CD4-positive, alpha-beta T cell treated with Interleukin-2 at 100 ng/mL for 4 hours (primary cell): ENCODE measurements around the gene PPRC1.

Experiments used
- DNase-seq: peaks from one replicate; pipeline ENCODE4 v3.0.0-alpha.2; 2020; ENCODE audit warnings: low spot score

The PPRC1 gene

DNA sequence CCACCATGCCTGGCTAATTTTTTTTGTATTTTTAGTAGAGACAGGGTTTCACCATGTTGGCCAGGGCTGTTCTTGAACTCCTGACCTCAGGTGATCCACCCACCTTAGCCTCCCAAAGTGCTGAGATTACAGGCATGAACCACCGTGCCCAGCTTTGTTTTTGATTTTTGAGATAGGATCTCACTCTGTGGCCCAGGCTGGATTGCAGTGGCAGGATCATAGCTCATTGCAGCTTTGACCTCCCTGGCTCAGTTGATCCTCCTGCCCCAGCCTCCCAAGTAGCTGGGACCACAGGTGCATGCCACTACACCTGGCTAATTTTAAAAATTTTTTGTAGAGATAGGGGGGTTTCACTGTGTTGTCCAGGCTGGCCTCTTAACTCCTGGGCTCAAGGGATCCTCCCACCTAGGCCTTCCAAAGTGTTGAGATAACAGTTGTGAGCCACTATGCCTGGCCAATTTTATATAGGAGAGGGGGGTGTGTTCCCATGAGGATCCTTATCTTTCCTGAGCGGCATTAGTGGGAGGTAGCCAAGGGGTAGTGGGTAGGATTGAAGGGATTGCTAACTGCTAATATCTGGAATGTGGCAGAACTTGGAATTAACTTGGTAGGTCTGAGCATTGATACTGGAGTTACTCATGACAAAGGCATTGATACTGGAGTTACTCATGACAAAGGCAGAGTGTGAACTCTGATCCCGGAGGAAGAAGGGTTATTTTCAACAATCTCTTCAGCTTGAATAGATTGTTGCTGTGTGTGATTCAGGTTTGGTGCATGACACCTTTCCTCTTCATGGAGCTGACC lies 18.3 kb downstream of the PPRC1 start:
- no peak for DNase-seq

DNA sequence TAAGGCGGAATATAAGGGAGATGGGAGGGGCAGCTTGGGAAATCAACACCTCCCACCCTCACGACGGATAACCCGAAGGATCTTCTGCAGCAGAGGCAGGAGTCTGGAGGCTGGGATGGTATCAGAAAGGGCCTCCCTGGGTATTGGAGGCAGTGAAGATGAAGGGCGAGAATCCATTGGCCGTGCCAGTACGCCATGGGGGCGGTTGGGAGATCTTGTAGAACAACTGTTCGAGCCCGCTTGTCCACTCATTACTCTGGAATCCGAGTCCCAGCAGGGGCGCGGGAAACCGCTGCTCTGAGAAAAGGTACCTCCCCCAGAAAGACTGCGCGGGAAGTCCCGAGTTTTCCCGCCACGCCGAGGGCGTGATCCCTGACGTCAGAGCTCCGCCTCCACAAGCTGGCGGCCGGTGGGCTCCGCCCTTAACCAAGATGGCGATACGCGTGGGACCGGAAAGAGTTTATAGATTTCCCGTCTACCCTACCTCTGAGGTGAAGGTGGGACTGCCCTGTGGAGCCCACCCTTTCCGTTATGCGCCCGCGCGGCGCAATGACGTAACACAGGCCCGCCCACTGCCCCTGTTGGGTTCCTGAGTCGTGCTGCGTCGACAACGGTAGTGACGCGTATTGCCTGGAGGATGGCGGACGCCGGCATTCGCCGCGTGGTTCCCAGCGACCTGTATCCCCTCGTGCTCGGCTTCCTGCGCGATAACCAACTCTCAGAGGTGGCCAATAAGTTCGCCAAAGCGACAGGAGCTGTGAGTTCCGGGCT lies 19.1 kb downstream of the PPRC1 start, which contains the start of gene NOLC1:
NOLC1 (plus strand) TSS at position 616 of the 771 bp plus-strand sequence; CDS start at position 638, 22 bp downstream.
- peak; percentile 99 for DNase-seq

DNA sequence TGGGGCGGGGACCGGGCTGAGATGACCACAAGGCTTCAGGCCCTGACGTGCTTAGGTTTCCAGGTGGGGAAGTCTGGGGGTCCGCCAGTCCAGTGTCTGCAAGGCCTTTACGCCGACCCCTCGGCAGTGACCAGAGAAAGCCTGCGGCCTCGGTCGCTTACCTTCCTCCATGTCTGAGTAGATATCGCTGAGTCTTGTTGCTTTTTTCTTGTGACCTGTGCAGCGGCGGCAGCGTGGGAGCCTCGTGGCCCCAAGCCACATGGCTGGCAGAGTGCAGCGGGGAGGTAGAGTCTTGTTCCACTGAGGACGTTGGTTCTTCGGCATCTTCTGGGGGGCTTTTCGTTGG lies 19.7 kb downstream of the PPRC1 start:
- no peak for DNase-seq

DNA sequence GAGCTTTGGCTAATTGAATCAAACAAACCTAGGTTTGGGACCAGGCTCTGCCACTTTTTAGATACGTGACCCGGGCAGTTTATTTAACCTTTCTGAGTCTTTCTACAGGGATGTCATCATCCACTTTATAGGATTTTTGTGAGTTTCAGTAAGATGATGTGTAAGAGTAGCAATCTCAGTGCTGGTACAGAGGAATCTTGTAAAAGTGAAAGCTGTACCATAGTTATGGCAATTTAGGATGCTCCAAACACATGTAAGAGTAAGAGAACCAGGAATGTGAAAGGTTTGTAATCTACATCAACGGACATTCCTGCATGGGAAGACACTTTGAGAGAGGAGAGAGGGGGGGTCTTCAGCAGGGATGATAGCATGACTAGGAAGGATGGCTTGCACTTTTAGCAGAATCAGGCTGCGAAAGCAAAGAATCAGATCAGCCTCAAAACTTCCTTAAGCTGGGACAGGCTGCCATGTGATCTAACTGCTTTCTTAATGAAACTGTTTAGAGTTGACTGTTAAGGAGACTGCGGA lies 20.3 kb downstream of the PPRC1 start:
- DNase-seq = no peak

DNA sequence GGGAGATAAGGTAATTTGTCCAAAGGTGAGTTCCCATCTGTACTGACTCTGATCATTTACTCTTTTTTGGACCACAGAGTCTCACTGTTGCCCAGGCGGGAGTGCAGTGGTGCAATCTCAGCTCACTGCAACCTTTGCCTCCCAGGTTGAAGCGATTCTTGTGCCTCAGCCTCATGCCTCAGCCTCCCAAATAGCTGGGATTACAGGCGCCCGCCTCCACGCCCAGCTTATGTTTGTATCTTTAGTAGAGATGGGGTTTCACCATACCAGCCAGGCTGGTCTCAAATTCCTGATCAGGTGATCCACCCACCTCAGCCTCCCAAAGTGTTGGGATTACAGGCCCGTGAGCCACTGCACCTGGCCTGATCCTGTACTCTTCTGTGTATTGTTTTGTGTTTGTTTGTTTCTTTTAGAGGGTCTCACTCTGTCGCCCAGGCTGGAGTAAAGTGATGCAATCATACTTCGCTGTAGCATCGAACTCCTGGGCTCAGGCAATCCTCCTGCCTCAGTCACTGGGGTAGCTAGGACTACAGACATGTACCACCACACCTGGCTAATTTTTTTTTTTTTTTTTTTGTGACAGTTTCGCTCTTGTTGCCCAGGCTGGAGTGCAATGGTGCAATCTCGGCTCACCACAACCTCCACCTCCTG lies 21.8 kb downstream of the PPRC1 start:
- no peak for DNase-seq

DNA sequence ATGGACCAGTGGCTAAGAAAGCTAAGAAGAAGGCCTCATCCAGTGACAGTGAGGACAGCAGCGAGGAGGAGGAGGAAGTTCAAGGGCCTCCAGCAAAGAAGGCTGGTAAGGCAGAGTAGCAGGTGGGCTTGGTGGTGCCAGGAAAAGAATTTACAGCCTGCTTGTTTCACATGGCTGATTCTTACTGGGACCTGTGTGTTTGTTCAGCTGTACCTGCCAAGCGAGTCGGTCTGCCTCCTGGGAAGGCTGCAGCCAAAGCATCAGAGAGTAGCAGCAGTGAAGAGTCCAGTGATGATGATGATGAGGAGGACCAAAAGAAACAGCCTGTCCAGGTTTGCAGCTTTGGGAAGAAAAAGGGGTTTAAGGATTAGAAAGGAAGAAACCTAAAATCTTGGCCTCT lies 24.4 kb downstream of the PPRC1 start:
- no peak for DNase-seq

DNA sequence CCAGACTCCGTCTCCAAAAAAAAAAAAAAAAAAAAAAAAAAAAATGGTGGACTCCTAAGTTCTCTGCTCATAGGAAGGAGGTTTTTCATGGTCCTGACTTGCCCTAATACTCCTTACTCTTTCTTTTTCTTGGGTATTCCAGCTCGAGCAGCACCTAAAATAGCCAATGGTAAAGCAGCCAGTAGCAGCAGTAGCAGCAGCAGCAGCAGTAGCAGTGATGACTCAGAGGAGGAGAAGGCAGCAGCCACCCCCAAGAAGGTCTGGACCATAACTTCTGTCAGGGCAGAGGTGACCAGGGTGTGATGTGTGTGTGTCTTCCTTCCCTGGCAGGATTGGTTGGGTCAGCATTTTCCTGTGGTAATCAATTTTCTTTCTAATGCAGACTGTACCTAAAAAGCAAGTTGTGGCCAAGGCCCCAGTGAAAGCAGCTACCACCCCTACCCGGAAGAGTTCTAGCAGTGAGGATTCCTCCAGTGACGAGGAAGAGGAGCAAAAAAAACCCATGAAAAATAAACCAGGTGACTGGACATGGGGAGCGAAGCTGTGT lies 26.3 kb downstream of the PPRC1 start:
- no peak for DNase-seq

DNA sequence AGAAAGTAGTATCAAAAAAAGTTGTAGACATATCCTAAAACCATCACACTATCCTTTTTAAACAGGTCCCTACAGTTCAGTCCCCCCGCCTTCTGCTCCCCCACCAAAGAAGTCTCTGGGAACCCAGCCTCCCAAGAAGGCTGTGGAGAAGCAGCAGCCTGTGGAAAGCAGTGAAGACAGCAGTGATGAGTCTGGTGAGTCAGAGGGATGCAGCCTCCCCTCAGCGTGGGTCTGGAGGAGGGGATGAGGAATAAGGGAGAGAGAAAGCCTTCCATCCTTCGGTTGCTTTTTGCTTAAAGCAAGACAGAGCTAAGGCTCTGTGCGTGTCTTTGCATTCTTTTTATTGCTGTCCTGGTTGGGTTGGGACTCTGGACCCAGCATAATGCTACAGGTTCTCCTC lies 27.0 kb downstream of the PPRC1 start:
- no peak for DNase-seq

DNA sequence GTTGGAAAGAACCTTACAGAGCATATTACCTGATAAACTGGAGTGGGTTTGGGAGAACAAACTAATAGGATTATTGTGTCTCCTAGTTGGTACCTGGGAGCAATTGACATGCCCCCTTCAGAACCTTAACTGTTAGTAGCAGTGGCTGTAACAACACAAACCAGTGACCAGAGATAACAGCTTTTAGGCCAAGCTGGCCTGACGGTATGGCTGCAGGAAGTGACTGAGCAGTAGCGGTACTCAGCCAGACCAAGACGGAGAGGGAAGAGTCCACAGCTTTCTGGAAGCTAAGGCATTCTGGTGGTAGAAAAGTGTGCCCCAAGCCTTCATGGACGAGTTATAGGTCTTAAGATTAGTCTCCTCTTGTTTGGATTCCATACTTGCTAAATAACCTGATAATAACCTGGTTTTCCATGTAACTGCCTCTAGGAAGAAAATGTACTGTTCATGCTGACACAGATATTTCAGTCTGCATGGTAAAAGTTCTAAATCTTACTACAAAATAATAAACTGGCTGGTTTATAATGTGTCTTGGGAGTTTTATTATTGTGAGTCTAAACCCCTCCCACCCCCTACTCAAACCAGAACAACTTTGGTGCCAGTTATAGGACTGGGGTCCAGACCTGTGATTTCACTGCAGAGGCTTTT lies 30.6 kb downstream of the PPRC1 start:
- DNase-seq = no peak

DNA sequence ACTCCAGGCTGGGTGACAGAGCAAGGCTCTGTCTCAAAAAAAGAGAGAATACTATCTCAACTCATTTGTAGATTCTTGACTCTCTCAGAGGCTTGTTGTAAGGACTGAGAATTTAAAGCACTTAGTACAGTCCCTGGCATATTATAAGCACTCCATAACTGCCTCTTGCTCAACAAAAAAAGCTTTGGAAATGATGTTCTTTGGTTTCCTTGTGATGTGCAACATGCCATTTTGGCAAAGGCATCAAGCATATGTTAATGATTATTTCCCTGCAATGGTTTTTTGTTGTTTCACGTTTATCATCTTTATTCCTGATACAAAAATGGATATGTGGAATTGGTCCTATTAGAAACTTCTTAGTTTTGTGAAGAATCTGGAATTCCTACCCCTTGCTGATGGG lies 35.0 kb downstream of the PPRC1 start:
- no peak for DNase-seq

DNA sequence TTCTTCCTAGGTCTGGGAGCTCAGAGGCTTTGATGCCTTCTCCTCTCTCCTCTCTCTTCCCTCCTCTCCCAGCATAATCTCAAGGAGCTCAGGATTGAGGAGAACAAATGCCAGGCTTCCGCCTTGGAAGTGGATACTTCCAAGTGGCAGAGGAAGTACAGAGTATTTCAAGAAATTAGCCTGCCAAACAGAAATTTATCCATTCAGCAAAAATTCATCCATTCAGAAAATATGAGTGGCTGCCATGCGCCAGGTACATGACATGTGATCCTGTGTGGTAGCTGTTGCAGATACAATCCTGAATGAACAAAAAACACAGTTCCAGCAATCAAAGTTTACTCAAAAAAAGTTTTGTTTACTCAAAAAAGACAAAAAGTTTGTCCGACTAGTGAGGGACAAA lies 37.8 kb downstream of the PPRC1 start:
- DNase-seq = no peak

DNA sequence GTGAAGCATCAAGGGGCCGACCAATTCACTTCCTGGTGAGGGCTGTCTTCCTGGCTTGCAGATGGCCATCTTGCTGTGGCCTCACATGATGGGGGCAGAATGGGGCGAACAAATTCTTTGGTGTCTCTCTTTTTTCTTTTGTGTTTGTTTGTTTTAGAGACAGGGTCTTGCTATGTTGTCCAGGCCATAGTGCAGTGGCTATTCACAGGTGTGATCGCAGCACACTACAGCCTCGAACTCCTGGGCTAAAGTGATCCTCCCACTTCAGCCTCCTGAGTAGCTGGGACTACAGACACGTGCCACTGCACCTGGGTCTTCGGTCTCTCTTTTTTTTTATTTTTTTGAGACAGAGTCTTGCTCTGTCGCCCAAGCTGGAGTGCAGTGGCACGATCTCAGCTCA lies 39.4 kb downstream of the PPRC1 start:
- no peak for DNase-seq

DNA sequence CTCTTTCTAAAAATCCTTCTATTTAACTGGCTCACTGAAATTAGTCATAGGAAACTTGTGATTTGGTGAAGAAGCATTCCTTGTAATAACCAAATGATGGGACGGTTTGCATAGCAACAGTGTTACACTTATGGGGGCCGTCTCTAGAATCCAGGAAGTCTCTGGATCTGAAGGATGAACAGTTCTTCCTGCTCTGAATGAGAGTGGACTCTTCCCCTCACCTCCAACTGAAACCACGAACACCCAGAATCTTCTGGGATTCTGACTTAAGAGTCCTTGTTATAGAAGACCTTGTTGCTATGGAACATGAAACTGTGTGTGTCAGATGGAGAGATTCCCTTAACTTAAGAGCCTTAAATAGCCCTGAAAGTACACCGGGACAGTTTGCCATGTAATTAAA lies 42.6 kb downstream of the PPRC1 start:
- no peak for DNase-seq

DNA sequence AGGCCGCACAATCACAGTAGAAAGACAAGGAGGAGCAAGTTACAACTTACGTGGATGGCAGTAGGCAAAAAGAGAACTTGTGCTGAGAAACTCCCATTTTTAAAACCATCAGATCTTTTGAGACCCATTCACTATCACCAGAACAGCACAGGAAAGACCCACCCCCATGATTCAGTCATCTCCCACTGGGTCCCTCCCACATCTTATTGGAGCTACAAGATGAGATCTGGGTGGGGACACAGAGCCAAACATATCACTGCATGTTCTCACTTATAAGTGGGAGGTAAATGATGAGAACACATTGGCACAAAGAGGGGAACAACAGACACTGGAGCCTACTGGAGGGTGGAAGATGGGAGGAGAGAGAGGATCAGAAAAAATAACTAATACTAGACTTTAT lies 51.8 kb downstream of the PPRC1 start:
- no peak for DNase-seq

DNA sequence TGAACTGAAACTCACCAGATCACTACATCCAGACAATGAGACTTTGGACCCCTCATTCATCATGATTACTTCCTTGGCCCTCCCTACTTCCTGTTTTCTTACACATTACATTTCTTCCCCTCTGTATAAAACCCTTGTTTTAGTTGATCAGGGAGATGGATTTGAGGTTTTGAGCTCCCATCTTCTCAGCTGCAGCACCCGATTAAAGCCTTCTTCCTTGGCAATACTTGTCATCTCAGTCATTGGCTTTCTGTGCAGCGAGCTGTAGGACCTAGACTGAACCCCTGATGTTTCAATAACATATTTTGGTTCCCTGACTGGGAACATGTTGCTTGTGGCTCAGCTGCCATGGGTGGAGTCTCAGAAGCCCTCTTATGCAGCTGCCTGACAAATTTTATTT lies 52.4 kb downstream of the PPRC1 start:
- no peak for DNase-seq

DNA sequence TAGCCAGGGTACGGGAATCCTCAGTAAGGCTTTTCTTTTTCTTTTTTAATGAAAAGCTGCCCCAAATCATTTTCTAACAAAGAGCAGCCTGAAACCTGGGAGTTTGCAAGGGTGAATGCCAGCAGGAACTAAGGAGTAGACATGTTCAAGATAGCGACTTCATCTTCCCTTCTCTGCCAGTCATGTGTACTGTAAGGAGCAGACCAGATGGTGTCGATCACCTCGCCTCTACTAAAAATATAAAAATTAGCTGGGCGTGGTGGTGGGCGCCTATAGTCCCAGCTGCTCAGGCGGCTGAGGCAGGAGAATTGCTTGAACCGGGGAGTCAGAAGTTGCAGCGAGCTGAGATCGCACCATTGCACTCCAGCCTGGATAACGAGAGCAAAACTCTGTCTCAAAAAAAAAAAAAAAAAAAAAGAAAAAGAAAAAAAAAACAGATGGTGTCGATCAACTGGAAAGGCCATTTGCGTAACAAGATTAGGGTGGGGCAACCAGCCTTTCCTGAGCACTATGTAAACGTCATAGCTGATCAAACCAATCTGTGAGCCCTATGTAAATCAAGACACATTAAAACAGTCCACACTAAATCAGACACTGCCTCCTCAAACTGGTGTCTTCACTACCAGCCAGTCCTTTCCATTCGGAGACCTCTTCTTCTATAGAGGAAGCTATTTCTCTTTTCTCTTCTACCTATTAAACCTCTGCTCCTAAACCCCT lies 53.1 kb downstream of the PPRC1 start:
- DNase-seq = no peak

DNA sequence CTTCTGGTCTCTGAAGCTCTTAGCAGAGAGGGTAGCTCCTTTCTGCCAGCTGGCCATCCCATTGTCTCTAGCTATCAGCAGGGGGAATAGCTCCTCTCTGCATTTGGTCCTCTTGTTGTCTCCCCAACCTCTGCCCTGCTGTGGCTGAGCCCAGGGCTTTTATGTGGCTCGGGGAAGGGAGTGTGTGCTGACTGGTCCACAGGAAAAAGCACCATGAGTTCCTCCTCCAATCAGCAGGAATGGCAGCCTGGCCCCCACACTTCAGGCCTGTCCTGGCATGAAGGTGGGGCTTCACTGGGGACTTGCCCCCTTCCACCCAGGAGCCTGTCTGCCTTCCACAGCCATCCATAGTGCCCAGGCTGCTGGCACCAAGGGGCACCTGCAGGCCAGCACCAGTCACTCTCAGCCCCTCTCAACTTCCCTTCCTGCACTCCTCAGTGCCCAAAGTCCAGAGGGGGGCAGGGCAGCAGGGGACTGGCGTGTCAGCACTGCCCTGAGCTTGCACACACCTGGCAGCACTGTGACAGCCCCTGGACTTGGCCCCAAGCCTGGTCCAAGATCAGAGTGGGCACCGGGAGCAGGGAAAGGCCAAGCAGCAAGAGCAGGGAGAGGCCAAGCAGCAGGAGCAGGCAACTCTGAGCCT lies 55.6 kb downstream of the PPRC1 start:
- no peak for DNase-seq

DNA sequence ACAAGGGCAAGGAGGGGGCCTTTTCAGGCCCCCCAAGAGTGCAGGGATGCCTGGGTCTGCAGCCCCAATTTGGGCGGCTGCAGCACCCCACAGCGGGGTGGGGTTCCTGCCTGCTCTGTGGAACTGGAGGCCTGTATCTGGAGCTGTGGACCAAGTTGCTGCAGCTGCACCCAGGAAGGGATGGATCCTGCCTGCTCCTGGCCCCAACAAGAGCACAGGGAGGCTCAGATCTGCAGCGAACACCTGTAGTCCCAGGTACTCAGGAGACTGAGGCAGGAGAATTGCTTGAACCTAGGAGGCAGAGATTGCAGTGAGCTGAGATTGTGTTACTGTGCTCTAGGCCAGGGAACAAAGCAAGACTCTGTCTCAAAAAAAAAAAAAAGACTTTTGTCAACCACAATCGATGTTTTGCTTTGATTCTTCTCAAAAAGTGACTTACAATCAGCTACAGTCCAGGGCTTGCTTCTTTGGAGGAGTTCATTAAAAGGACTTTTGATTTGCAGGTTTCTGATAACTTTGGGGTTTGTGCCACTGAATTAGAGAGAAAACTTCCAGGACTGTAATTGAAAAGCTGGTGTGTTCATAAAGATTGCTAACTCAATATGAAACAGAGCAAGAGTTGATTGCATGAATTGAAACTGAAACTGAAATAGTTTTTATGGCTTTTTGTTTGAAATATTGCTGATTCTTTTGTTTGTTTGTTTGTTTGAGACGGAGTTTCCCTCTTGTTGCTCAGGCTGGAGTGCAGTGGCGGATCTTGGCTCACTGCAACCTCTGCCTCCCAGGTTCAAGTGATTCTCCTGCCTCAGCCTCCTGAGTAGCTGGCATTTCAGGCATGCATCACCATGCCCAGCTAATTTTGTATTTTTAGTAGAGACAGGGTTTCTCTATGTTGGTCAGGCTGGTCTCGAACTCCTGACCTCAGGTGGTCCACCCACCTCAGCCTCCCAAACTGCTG lies 56.4 kb downstream of the PPRC1 start:
- peak; percentile 1 for DNase-seq

DNA sequence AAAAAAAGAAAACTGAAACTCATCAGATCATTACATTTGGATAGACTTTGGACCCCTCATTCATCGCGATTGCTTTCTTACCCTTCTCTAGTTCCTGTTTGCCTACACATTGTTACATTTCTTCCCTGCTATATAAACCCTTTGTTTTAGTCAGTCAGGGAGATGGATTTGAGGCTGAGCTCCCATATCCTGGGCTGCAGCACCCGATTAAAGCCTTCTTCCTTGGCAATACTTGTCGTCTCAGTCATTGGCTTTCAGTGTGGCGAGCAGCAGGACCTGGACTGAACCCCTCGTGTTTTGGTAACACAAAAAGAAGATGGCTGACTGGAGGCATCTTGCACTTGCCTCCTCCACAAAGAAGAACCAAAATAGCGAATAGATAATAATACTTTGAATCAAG lies 59.1 kb downstream of the PPRC1 start:
- no peak for DNase-seq
